Panc1 (cell line): ENCODE data around the gene EEIG2.

Experiments used
- CTCF ChIP-seq: fragments of 450-650 bp; IDR thresholded peaks from 2 replicates; pipeline ENCODE4 v1.5.1; 2017; ENCODE audit warnings: mild to moderate bottlenecking
- POLR2AphosphoS5 ChIP-seq: IDR thresholded peaks from 2 replicates; pipeline ENCODE4 v1.6.1; 2012; ENCODE audit warnings: mild to moderate bottlenecking, low read depth, low read length, moderate library complexity
- REST ChIP-seq, 2 experiments: IDR thresholded peaks; 2 replicates each; pipeline ENCODE4 v1.6.1; 2011 to 2012; ENCODE audit warnings: low read depth in 2 of 2, control low read depth in 1 of 2, low read length in 1 of 2, mild to moderate bottlenecking in 1 of 2, moderate library complexity in 1 of 2; ENCODE audit not compliant: insufficient read depth in 1 of 2
- TCF7L2 ChIP-seq: IDR thresholded peaks from 2 replicates; pipeline ENCODE4 v1.6.1; 2011; ENCODE audit warnings: mild to moderate bottlenecking, low read depth, low read length, inconsistent platforms

GRCh38 chr1:108573183-108573582 lies 13.3 kb downstream of the EEIG2 start:
- TF ChIP-seq CTCF (no peak), POLR2AphosphoS5 (no peak), TCF7L2 (no peak), REST (IDR thresholded peaks at IDR 0.05; ENCODE audit: insufficient read depth in 1 of 2, low read depth in 2 of 2, low read length in 1 of 2) (no peak)
